HUES48 (cell line): ENCODE measurements around the gene CCDC157.
"Not testable (repeated sequence)": the region's sequence is repeated elsewhere in the genome, so short reads cannot be mapped to it uniquely, and the experiment has no call there.

Experiments
- H3K27ac ChIP-seq: one replicate; pipeline ENCODE4 v1.7.0; 2013; ENCODE audit warnings: low read depth, low read length, inconsistent platforms
- H3K27me3 ChIP-seq: 2 replicates; pipeline ENCODE4 v1.6.1; 2013; ENCODE audit warnings: mild to moderate bottlenecking, low read length; ENCODE audit not compliant: control insufficient read depth, insufficient read depth
- H3K36me3 ChIP-seq: 2 replicates; pipeline ENCODE4 v1.6.1; 2013; ENCODE audit warnings: low read length; ENCODE audit not compliant: control insufficient read depth, insufficient read depth
- H3K4me1 ChIP-seq: 2 replicates; pipeline ENCODE4 v1.6.1; 2013; ENCODE audit warnings: mild to moderate bottlenecking, low read length; ENCODE audit not compliant: control insufficient read depth, insufficient read depth
- H3K4me3 ChIP-seq: 2 replicates; pipeline ENCODE4 v1.5.1; 2013; ENCODE audit warnings: mild to moderate bottlenecking, low read depth, low read length
- H3K9ac ChIP-seq: 2 replicates; pipeline ENCODE4 v1.6.1; 2013; ENCODE audit warnings: mild to moderate bottlenecking, low read depth, low read length, moderate library complexity
- H3K9me3 ChIP-seq: 2 replicates; pipeline ENCODE4 v1.6.1; 2013; ENCODE audit warnings: low read length; ENCODE audit not compliant: control insufficient read depth, insufficient read depth

CCDC157 gene

DNA sequence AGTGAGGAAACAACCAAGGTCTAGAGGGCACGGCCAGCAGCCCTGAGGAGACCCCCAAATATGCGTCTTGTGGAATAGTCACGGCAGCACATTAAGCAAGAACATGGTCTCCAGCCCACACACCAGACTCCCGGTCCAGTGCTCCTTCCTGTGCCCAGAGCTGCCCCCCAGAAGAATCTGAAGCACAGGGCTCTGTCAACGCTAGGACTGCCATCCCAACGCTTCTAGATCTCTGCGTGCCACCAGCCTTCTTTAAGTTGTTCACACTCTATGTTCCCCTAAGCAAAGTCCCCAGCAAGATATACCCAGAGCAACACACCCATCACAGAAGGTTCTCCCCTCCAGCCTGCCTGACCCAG is 36.5 kb downstream of the CCDC157 start:
- H3K4me1 ChIP-seq, result peaks cover 10% of the 10 kb centered on the region; the same call in 1 of the 2 replicates
- no peaks in the 10 kb centered on the region for H3K36me3 ChIP-seq
- no peak overlapping the region for H3K4me3 ChIP-seq
- peak overlapping the region; percentile 59 for H3K27ac ChIP-seq
- H3K27me3 ChIP-seq, result peaks cover 27% of the 10 kb centered on the region
- no peak overlapping the region for H3K9ac ChIP-seq
- no peaks in the 10 kb centered on the region; the same call in 1 of the 2 replicates for H3K9me3 ChIP-seq

DNA sequence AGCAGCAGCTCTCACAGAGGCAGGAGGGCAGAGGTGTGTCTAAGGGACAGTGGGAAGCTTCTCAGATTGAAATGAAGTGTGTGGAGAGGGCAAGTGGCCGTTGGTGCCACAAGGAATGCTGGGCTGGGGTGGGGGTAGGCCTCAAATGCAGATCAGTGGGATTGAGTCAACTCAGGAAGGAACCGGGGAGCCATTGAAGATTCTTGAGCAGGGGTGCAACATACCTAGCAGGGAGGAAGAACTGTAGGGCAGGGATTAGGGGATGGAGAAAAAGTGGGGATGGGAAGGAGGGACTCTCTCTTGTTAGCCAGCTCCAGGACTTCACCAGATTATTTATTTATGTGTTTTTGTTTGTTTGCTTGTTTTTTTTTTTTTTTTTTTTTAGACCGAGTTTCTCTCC is 37.1 kb downstream of the CCDC157 start:
- Histone ChIP-seq H3K9ac (no peak overlapping the region), H3K4me1 (peaks cover 10% of the 10 kb centered on the region; the same call in 1 of the 2 replicates), H3K27me3 (peaks cover 33% of the 10 kb centered on the region), H3K4me3 (no peak overlapping the region), H3K36me3 (no peaks in the 10 kb centered on the region), H3K27ac (no peak overlapping the region), H3K9me3 (no peaks in the 10 kb centered on the region; the same call in 1 of the 2 replicates)

DNA sequence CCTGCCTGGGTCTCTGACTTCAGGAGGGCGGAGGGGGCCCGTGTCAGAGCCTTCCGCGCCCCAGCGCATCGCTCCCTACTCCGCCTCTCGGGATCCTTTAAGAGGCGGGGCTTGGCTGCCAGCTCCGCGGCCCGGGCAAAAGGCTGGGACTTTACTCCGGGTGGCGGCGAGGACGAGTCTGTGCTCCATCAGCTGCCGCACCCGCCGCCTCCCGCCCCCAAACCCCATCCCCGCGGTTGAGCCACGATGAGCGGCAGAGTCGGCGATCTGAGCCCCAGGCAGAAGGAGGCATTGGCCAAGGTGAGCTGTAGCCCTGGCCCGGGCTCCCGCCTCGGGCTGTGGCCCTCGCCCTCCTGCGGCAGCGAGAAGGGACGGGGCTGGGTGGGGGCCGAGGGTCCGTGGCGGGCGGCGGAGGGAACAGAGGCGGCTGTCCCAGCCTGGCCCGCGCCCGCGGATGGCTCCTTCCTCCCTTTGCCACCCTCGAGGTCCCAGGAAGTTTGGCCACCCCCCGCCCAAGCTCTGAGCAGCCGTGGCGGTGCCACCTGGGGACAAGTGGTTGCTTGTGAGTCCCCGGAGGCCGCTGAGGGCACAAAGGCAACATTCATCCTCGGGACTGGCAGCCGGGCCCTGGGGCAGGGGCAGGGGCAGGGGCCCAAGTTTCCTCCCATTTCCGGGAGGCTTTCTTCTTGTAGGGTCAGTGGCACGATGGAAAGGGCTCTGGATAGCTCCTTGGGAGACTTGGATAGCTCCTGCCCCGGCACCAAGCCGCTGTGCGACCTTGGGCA is 40.3 kb downstream of the CCDC157 start, which contains the start of gene SEC14L2:
Gene SEC14L2 (plus strand): TSS at position 148 of the 785 bp plus-strand sequence. CDS start 99 bp downstream, at position 247.
- H3K27me3 ChIP-seq, result peaks cover 33% of the 10 kb centered on the region
- no peak within 1 kb of the TSS for H3K9ac ChIP-seq
- no peaks in the 10 kb centered on the region for H3K36me3 ChIP-seq
- peaks cover 11% of the 10 kb centered on the region; the same call in 1 of the 2 replicates for H3K4me1 ChIP-seq
- no peaks in the 10 kb centered on the region for H3K9me3 ChIP-seq
- peak within 1 kb of the TSS; percentile 67 for H3K4me3 ChIP-seq
- H3K27ac ChIP-seq, result no peak within 1 kb of the TSS

DNA sequence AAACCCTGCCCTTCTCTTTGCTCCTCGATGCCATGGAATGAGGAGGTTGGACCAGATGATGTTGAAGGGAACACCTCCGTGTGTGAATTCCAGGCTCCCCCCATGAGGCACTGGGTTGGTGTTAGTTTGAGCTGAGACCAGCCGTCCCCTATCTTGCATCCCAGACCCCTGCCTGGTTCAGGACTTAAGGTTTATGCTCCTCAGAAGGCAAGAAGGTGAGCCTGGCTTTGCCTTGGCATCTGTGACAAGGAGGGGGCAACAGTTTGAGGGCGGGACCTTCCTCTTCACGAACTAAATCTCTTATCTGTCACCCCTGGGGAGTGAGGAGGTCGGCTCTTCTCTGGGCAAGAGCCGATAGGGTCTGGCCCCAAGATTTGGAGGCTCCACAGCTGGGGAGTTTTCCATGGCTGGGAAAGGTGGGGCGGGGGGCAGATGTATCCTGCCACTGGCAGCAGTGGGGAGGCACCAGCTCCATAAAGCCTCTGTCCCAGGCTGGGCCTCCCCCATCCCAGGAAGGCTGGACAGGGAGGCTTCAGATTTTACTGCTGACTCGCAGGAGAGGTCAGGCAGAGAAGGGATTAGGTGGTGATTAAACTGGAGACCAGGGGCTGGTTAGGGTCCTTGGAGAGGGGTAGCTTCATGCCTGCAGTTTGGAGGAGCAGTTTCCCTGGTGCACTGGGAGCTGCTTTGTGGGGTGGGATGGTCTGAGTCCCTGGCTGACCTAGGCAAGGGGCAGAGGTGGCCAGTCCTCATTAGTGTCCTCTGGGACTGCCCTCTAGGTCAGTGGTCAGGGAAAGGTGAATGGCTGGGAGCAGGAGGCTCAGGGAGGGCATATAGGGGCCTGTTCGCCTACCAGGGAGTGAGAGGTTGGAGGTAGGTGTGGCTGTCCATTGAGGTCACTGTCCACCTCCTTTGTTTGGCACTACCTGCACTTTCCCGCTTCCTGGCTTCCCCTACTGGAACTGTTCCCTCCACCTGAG is 41.1 kb downstream of the CCDC157 start:
- H3K36me3 ChIP-seq, result no peaks in the 10 kb centered on the region
- H3K9ac ChIP-seq, result no peak overlapping the region
- H3K4me3 ChIP-seq, result peak overlapping the region; percentile 67
- H3K9me3 ChIP-seq, result no peaks in the 10 kb centered on the region
- peaks cover 33% of the 10 kb centered on the region for H3K27me3 ChIP-seq
- H3K4me1 ChIP-seq, result peaks cover 10% of the 10 kb centered on the region; the same call in 1 of the 2 replicates
- no peak overlapping the region for H3K27ac ChIP-seq

DNA sequence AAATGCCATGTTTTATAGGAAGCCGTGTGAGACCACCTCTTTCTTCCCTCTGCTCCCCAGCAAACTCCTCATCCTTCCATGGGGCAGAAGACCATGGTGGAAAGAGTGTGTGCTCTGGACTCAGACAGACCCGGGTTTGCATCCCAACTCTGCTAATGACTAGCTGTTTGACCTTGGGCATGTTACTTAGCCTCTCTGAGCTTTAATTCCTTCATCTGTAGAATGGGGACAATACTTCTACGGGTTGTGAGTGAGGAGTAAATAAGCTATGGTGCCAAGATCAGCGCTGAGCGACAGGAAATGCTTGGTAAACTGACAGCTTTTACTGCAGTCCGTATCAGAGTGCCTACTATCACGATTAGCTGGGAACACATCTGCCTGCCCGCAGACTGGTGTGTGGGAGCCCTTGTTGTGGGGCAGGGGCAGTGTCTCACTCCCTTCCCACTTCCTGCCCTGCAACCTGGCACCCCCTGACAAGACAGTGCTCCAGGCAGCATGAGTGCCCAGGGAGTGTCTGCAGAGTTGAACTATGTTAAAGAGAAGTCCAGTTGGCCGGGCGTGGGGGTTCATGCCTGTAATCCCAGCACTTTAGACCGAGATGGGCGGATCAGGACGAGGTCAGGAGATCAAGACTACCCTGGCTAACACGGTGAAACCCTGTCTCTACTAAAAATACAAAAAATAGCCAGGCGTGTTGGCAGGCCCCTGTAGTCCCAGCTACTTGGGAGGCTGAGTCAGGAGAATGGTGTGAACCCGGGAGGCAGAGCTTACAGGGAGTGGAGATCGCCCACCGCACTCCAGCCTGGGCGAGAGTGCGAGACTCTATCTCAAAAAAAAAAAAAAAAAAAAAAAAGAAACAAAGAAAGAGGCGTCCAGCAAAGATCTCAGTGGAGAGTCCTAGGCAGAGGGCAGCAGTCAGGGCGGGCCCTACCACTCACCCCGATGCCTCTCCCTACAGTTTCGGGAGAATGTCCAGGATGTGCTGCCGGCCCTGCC is 42.2 kb downstream of the CCDC157 start:
- Histone ChIP-seq H3K4me1 (peaks cover 8% of the 10 kb centered on the region; the same call in 1 of the 2 replicates), H3K27ac (no peak overlapping the region), H3K27me3 (peaks cover 33% of the 10 kb centered on the region), H3K36me3 (no peaks in the 10 kb centered on the region), H3K4me3 (no peak overlapping the region), H3K9ac (no peak overlapping the region), H3K9me3 (no peaks in the 10 kb centered on the region)

DNA sequence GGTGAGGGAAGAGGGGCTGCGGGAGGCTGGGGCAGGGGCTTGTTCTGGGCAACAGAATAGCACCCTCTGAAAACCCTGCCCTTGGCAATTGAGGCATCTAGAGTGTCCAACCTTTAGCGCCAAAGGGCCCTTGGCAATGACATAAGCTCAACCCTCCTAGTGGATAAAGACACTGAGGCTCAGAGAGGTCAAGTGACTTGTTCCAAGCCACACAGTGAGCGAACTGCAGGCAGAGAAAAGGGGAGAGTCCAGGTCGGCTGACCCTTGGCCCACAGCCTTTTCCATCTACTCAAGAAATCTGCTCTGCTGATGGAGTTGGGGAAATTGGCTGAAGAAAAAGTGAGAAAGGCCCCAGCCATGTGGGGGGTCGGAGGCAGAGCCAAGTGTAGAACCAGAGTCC is 42.9 kb downstream of the CCDC157 start:
- Histone ChIP-seq H3K4me1 (peaks cover 8% of the 10 kb centered on the region; the same call in 1 of the 2 replicates), H3K27me3 (peaks cover 33% of the 10 kb centered on the region), H3K9me3 (no peaks in the 10 kb centered on the region), H3K4me3 (no peak overlapping the region), H3K36me3 (no peaks in the 10 kb centered on the region), H3K27ac (no peak overlapping the region), H3K9ac (no peak overlapping the region)

DNA sequence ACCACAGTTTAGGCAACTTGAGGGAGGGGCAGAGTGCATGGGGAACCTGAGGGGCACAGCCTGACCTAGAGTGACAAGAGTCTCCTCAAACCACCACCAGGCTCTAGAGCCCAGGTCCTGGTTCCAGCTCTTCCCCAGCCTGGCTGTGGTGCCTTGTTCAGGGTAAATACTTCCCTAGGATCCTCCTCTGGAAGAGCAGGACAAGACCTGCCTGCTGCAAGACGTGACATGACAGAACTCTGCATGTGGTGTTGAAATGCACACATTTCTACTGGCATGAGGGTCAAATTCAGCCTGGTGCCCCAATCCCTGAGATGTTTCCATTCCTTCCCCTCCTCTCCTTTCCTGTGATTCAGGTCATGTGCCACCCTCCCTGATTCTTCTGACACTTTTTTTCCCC is 43.4 kb downstream of the CCDC157 start:
- Histone ChIP-seq H3K36me3 (no peaks in the 10 kb centered on the region), H3K27me3 (peaks cover 33% of the 10 kb centered on the region), H3K9me3 (no peaks in the 10 kb centered on the region), H3K4me1 (peaks cover 8% of the 10 kb centered on the region; the same call in 1 of the 2 replicates), H3K27ac (no peak overlapping the region), H3K4me3 (no peak overlapping the region), H3K9ac (no peak overlapping the region)

DNA sequence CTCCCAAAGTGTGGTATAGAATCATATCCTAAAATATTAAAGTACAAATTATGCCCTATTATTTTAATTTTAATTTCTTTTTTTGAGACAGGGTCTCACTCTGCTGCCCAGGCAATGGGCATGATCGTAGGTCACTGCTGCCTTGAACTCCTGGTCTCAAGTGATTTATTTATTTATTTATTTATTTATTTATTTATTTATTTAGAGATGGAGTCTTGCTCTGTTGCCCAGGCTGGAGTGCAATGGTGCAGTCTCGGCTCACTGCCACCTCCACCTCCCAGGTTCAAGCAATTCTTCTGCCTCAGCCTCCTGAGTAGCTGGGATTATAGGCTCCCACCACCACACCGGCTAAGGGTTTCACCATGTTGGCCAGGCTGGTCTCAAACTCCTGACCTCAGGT is 44.2 kb downstream of the CCDC157 start:
- peaks cover 28% of the 10 kb centered on the region for H3K27me3 ChIP-seq
- H3K9ac ChIP-seq, H3K27ac ChIP-seq, H3K9me3 ChIP-seq, H3K36me3 ChIP-seq, H3K4me3 ChIP-seq, H3K4me1 ChIP-seq: not testable (repeated sequence)

DNA sequence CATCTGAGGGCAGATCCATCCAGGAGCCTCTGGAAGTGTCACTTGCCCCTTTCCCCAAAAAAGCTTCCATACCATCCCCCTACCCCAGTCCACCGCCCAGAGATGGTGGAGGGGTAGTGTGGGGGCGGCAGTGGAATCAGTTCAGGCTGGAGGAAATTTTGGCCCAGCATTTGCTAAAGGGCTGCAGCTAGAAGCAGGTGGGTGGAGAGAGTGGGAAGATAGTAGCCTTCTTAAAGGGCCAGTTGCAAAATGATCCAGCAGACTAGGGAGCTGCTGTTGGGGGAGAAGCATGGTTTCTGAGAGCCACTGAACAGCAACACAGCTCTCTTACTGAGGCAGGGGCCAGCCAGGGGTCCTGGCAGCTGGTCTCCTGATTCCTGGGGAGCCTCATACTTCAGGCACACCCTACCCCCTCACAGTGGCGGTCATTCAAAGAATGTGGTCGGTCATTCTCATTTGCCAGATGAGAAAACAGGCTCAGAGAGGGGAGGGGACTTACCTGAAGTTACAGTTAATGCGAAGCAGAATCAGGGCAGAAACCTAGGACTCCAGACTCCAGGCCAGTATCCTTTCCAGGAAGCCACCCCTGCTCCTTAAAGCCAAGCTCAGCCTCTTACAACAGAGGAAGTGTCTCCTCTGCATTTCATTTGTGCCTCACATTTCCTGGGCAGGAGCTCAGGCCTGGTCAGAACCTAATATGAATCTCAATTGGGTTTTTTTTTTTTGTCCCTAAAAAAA is 45.4 kb downstream of the CCDC157 start:
- peaks cover 8% of the 10 kb centered on the region; the same call in 1 of the 2 replicates for H3K4me1 ChIP-seq
- H3K9ac ChIP-seq, result no peak overlapping the region
- H3K9me3 ChIP-seq, result no peaks in the 10 kb centered on the region
- peak overlapping the region; percentile 68 for H3K27ac ChIP-seq
- no peak overlapping the region for H3K4me3 ChIP-seq
- peaks cover 17% of the 10 kb centered on the region for H3K27me3 ChIP-seq
- H3K36me3 ChIP-seq, result peaks cover 8% of the 10 kb centered on the region

DNA sequence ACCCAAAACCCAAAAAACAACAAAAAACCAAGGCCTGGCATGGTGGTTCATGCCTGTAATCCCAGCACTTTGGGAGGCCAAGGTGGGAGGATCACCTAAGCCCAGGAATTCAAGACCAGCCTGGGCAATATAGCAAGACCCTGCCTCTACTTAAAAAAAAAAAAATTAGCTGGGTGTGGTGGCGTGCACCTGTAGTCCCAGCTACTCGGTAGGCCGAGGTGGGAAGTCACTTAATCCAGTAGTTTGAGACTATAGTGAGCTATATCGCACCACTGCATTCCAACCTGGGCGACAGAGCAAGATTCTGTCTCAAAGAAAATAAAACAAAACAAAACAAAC is 45.9 kb downstream of the CCDC157 start:
- peaks cover 12% of the 10 kb centered on the region for H3K27me3 ChIP-seq
- H3K9ac ChIP-seq, H3K9me3 ChIP-seq, H3K4me3 ChIP-seq, H3K4me1 ChIP-seq, H3K36me3 ChIP-seq, H3K27ac ChIP-seq: not testable (repeated sequence)
